ENCODE measurements around the gene ROR2. TPM values are rescaled to one million over a fixed set of nuclear protein-coding genes. Genes with fewer than 3 reads are reported as not detected.
"Not testable (repeated sequence)": the region's sequence is repeated elsewhere in the genome, so short reads cannot be mapped to it uniquely, and the experiment has no call there.

Gene ROR2
- total and polyA plus RNA-seq, 9 donors, result 2.1 to 9.4 (median 4.6) TPM

DNA sequence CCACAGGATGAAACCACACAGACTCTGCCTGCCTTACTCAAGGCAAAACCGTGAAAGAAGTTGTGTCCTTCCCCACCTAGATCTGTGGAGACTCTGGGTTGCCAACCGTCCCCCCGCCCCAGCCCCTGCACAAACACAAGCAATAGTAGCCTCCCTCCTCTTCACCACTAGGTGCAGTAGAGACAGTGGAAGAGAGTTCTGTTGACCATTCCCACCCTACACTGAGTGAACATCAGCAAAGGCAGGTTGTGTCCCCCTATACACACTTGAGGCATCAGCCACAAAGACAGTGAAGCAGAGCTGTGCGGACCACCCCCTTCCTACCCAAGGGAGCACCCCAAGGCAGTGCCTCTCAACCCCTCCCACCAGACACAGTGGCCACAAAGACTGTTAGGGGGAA lies 302.7 kb downstream of the ROR2 start:
- 88% methylated on average over 1 of the region's 4 CpGs for WGBS (ENCODE audit: insufficient coverage)
- no peaks in the 10 kb centered on the region for H3K36me3 ChIP-seq (ENCODE audit: control insufficient read depth, insufficient read depth, low read length)

DNA sequence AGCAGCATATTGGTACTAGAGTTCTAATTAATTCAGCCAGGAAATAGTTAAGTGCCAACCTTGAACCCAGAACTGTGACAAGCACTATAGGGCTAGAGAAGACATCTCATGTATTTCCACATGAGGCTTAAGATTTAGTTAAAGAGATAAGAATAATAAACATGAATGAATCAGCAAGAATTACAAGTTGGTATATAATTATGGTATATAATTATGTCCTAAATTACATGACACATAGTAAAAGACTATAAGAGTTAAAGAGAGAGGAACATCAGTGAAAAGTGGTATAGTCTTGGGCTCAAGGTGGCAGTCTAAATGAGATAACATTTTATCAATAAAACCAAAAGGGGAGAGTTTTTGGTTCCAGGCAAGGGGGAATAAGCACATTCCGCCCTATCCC lies 303.3 kb downstream of the ROR2 start:
- Histone ChIP-seq H3K27me3 (ENCODE audit: control insufficient read depth, insufficient read depth, low read length) (no peaks in the 10 kb centered on the region), H3K4me1 (ENCODE audit: control insufficient read depth, insufficient read depth, low read length) (peaks cover 5% of the 10 kb centered on the region), H3K4me3 (ENCODE audit: low read length) (no peak overlapping the region), H3K9me3 (replicated peaks; ENCODE audit: control insufficient read depth, low read depth, low read length) (no peaks in the 10 kb centered on the region), H3K27ac (ENCODE audit: low read length) (no peak overlapping the region), H3K36me3 (ENCODE audit: control insufficient read depth, insufficient read depth, low read length) (no peaks in the 10 kb centered on the region)
- WGBS (ENCODE audit: insufficient coverage), result no CpG with 5 or more reads among the region's 1 CpG
- no peak for DNase-seq

More for the DNA sequence above, 302.7 kb downstream of the ROR2 start:
- Histone ChIP-seq H3K27ac (ENCODE audit: low read length) (no peak overlapping the region), H3K4me1 (ENCODE audit: control insufficient read depth, insufficient read depth, low read length) (peaks cover 5% of the 10 kb centered on the region), H3K27me3 (ENCODE audit: control insufficient read depth, insufficient read depth, low read length) (no peaks in the 10 kb centered on the region), H3K4me3 (ENCODE audit: low read length) (no peak overlapping the region), H3K9me3 (replicated peaks; ENCODE audit: control insufficient read depth, low read depth, low read length) (no peaks in the 10 kb centered on the region)
- no peak for DNase-seq

DNA sequence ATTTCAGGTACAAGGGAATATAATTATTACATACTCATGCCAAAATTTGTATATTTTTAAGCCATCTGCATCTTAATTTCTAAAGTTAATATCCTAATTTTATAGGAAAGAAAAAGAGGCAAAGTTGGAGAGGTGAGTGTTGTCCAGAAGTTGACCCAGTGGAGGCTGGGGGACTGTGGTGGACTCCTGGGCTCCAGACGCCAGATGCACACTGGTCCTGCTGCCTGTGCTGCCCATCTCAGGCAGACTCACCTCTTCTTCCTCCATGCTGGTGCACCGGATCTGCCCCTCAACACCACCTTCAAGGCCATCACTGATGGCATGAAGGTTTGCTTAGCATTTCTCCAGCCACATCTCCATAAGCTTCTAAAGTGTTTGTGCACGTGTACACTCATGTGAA lies 305.6 kb downstream of the ROR2 start:
- H3K27ac ChIP-seq (ENCODE audit: low read length), result no peak overlapping the region
- DNase-seq, result no peak
- peaks cover 3% of the 10 kb centered on the region for H3K9me3 ChIP-seq (replicated peaks; ENCODE audit: control insufficient read depth, low read depth, low read length)
- peaks cover 5% of the 10 kb centered on the region for H3K4me1 ChIP-seq (ENCODE audit: control insufficient read depth, insufficient read depth, low read length)
- no peaks in the 10 kb centered on the region for H3K27me3 ChIP-seq (ENCODE audit: control insufficient read depth, insufficient read depth, low read length)
- WGBS (ENCODE audit: insufficient coverage), result 80% methylated on average over 2 of the region's 3 CpGs
- no peak overlapping the region for H3K4me3 ChIP-seq (ENCODE audit: low read length)
- H3K36me3 ChIP-seq (ENCODE audit: control insufficient read depth, insufficient read depth, low read length), result no peaks in the 10 kb centered on the region

DNA sequence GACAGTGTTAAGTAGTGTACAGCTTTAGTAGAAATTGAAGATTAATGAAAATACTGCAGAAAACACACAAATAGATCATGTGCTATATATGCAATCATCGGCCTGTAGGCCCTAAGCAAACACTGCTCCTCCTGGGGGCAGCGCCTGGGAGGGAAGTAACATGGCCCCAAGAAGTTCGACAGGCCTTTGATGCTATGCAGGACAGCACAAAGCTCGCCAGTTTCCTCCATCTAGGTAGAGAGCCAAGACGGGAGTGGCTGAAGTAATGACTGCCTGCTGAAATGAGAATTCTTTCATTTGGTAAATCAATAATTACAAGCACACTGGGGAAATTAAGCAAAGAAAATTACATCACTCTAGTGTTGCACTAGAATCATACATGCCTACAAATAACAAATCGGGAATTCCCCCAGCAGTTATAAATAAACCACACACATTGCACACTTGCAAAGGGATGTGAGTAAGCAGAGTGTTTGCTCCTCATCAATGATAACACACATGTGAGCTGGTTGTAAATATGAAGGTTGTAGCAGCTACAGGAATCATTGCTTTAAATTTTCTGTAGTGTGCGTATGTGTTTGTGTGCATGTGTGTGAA lies 306.4 kb downstream of the ROR2 start:
- WGBS (ENCODE audit: insufficient coverage), result no CpG with 5 or more reads among the region's 7 CpGs
- peaks cover 5% of the 10 kb centered on the region for H3K4me1 ChIP-seq (ENCODE audit: control insufficient read depth, insufficient read depth, low read length)

DNA sequence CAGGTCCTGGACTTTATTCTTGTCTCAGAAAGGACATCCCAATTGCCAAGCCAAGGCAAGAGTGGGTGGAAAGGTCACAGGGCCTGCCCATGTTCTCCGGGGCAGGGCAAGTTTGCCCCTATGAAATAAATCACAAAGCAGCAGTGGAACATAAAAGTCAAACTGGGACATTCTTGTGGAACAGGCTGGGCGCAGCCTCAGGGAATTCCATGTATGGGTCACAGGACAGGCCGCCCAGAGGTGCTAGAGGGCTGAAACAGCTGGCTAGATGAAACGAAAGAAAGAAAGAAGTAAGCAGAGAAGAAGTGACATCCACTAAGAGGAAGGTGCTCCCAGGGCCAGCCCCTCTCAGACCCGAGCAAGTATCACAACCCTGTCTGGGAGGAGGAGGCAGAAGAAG lies 307.3 kb downstream of the ROR2 start:
- WGBS (ENCODE audit: insufficient coverage), result 86% methylated on average over 4 of the region's 5 CpGs
- peaks cover 5% of the 10 kb centered on the region for H3K4me1 ChIP-seq (ENCODE audit: control insufficient read depth, insufficient read depth, low read length)
- no peaks in the 10 kb centered on the region for H3K27me3 ChIP-seq (ENCODE audit: control insufficient read depth, insufficient read depth, low read length)
- H3K36me3 ChIP-seq (ENCODE audit: control insufficient read depth, insufficient read depth, low read length), result no peaks in the 10 kb centered on the region
- peaks cover 3% of the 10 kb centered on the region for H3K9me3 ChIP-seq (replicated peaks; ENCODE audit: control insufficient read depth, low read depth, low read length)
- DNase-seq, result no peak
- H3K4me3 ChIP-seq (ENCODE audit: low read length), result no peak overlapping the region
- no peak overlapping the region for H3K27ac ChIP-seq (ENCODE audit: low read length)

More for the DNA sequence above, 306.4 kb downstream of the ROR2 start:
- Histone ChIP-seq H3K9me3 (replicated peaks; ENCODE audit: control insufficient read depth, low read depth, low read length) (peaks cover 3% of the 10 kb centered on the region), H3K27me3 (ENCODE audit: control insufficient read depth, insufficient read depth, low read length) (no peaks in the 10 kb centered on the region), H3K27ac (ENCODE audit: low read length) (no peak overlapping the region), H3K36me3 (ENCODE audit: control insufficient read depth, insufficient read depth, low read length) (no peaks in the 10 kb centered on the region), H3K4me3 (ENCODE audit: low read length) (no peak overlapping the region)
- no peak for DNase-seq

DNA sequence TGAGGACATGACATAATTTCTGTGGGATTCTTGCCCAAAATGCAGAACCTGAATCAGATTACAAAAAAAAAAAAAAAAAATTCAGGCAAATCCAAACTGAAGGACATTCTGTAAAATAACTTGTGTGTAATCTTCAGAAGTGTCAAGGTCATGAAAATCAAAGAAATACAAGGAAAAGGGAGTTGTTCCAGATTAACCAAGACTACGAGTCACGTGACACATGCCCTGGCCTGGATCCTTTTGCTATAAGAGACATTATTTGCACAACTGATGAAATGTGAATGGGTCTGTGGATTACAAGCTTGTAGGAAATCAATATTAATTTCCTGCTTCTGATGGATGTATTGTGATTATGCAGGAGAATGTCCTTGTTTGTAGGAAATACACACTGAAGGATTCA lies 309.6 kb downstream of the ROR2 start:
- Histone ChIP-seq H3K4me3 (ENCODE audit: low read length) (no peak overlapping the region), H3K36me3 (ENCODE audit: control insufficient read depth, insufficient read depth, low read length) (no peaks in the 10 kb centered on the region), H3K27me3 (ENCODE audit: control insufficient read depth, insufficient read depth, low read length) (peaks cover 2% of the 10 kb centered on the region), H3K4me1 (ENCODE audit: control insufficient read depth, insufficient read depth, low read length) (peaks cover 5% of the 10 kb centered on the region), H3K9me3 (replicated peaks; ENCODE audit: control insufficient read depth, low read depth, low read length) (peaks cover 3% of the 10 kb centered on the region), H3K27ac (ENCODE audit: low read length) (no peak overlapping the region)
- 55% methylated on average over 2 of the region's 2 CpGs for WGBS (ENCODE audit: insufficient coverage)
- no peak for DNase-seq

DNA sequence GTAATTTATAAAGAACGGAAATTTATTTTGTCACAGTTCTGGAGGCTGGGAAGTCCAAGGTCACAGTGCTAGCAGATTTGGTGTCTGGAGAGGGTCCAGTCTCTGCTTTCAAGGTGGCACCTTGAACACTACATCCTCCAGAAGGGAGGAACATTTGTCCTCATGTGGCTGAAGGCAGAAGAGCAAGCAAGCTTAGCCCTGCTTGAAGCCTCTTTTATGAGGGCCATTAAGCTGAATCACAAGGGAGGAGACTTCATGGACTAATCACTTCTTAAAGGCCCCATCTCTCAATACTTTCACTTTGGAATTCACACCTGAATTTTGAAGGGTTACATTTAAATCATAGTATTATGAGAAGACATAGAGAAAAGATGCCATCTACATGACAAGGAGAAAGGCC lies 311.0 kb downstream of the ROR2 start:
- WGBS (ENCODE audit: insufficient coverage), result no CpG with 5 or more reads among the region's 1 CpG

DNA sequence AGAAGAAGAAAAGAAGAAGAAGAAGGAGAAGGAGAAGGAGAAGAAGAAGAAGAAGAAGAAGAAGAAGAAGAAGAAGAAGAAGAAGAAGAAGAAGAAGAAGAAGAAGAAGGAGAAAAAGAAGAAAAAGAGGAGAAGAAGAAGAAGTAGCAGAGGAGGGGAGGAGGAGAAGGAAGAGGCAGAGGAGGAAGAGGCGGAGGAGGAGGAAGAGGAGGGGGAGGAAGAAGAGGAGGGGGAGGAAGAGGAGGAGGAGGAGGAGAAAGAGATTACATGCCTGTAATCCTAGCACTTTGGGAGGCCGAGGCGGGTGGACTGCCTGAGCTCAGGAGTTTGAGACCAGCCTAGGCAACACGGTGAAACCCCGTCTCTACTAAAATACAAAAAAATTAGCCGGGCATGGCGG lies 315.2 kb downstream of the ROR2 start:
- H3K27ac ChIP-seq (ENCODE audit: low read length); H3K36me3 ChIP-seq (ENCODE audit: control insufficient read depth, insufficient read depth, low read length); H3K9me3 ChIP-seq (replicated peaks; ENCODE audit: control insufficient read depth, low read depth, low read length); H3K4me3 ChIP-seq (ENCODE audit: low read length); DNase-seq; H3K4me1 ChIP-seq (ENCODE audit: control insufficient read depth, insufficient read depth, low read length); H3K27me3 ChIP-seq (ENCODE audit: control insufficient read depth, insufficient read depth, low read length): not testable (repeated sequence)
- WGBS (ENCODE audit: insufficient coverage), result 83% methylated on average over 1 of the region's 7 CpGs

More for the DNA sequence above, 311.0 kb downstream of the ROR2 start:
- peaks cover 3% of the 10 kb centered on the region for H3K9me3 ChIP-seq (replicated peaks; ENCODE audit: control insufficient read depth, low read depth, low read length)
- no peak for DNase-seq
- peaks cover 5% of the 10 kb centered on the region for H3K4me1 ChIP-seq (ENCODE audit: control insufficient read depth, insufficient read depth, low read length)
- H3K27ac ChIP-seq (ENCODE audit: low read length), result no peak overlapping the region
- peaks cover 2% of the 10 kb centered on the region for H3K27me3 ChIP-seq (ENCODE audit: control insufficient read depth, insufficient read depth, low read length)
- H3K36me3 ChIP-seq (ENCODE audit: control insufficient read depth, insufficient read depth, low read length), result no peaks in the 10 kb centered on the region
- H3K4me3 ChIP-seq (ENCODE audit: low read length), result no peak overlapping the region

DNA sequence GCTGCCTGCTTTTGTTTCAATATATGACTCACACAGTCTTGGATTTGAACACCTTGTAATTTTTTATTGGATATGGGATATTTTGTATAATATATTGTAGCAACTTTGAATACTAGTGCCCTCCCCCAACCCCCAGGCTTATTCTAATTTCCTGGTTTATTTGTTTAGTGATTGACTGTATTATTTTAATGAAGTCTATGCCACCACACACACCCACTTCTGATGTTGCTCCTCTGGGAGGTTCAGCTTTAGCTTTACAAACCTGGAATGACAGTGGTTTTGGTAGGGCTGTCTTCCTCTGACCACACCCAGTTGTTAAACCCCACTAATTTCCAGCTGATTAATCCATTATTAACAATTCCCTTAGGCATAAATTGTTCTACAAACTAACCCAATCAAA lies 320.3 kb downstream of the ROR2 start:
- Histone ChIP-seq H3K36me3 (ENCODE audit: control insufficient read depth, insufficient read depth, low read length) (no peaks in the 10 kb centered on the region), H3K4me3 (ENCODE audit: low read length) (no peak overlapping the region), H3K27me3 (ENCODE audit: control insufficient read depth, insufficient read depth, low read length) (no peaks in the 10 kb centered on the region), H3K4me1 (ENCODE audit: control insufficient read depth, insufficient read depth, low read length) (no peaks in the 10 kb centered on the region), H3K27ac (ENCODE audit: low read length) (no peak overlapping the region), H3K9me3 (replicated peaks; ENCODE audit: control insufficient read depth, low read depth, low read length) (no peaks in the 10 kb centered on the region)
- DNase-seq, result no peak

DNA sequence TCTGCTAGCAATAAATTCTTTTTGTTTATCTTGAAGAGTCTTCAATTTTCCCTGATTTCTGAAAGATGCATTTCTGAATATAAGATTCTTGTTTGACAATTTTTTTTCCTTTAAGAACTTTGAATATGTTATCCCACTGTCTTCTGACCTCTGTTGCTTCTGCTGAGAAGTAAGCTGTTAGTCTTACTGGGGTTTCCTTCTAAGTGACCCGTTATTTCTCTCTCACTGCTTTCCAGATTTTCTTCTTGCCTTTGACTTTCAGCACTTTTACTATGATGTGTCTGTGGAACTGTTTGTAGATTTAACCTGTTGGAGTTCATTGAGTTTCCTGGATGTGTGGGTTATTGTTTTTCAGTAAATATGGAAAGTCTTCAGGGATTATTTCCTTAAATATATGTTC lies 321.1 kb downstream of the ROR2 start:
- no peaks in the 10 kb centered on the region for H3K9me3 ChIP-seq (replicated peaks; ENCODE audit: control insufficient read depth, low read depth, low read length)
- H3K4me1 ChIP-seq (ENCODE audit: control insufficient read depth, insufficient read depth, low read length), result no peaks in the 10 kb centered on the region
- DNase-seq, result no peak
- H3K36me3 ChIP-seq (ENCODE audit: control insufficient read depth, insufficient read depth, low read length), result no peaks in the 10 kb centered on the region
- WGBS (ENCODE audit: insufficient coverage), result no CpG with 5 or more reads among the region's 1 CpG
- no peaks in the 10 kb centered on the region for H3K27me3 ChIP-seq (ENCODE audit: control insufficient read depth, insufficient read depth, low read length)
- H3K4me3 ChIP-seq (ENCODE audit: low read length), result no peak overlapping the region
- no peak overlapping the region for H3K27ac ChIP-seq (ENCODE audit: low read length)

DNA sequence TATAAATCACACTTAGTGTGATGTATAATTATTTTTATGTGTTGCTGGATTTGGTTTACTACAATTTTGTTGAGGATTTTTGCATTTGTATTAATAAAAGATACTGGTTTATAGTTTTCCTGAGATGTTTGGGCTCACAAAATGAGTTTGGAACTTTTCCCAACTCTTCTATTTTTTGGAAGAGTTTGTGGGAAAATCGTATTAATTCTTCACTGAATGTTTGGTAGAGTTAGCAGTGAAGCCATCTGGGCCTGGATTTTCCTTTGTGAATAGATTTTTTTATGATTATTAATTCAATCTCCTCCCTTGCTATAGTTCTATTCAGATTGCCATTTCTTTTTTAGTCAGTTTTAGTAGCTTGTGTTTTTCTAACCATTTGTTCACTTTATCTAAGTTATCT lies 324.7 kb downstream of the ROR2 start:
- no CpG with 5 or more reads among the region's 1 CpG for WGBS (ENCODE audit: insufficient coverage)
- DNase-seq, result peak; percentile 75
- no peaks in the 10 kb centered on the region for H3K9me3 ChIP-seq (replicated peaks; ENCODE audit: control insufficient read depth, low read depth, low read length)
- H3K27ac ChIP-seq (ENCODE audit: low read length), result no peak overlapping the region
- no peaks in the 10 kb centered on the region for H3K4me1 ChIP-seq (ENCODE audit: control insufficient read depth, insufficient read depth, low read length)
- H3K36me3 ChIP-seq (ENCODE audit: control insufficient read depth, insufficient read depth, low read length), result no peaks in the 10 kb centered on the region
- no peak overlapping the region for H3K4me3 ChIP-seq (ENCODE audit: low read length)
- H3K27me3 ChIP-seq (ENCODE audit: control insufficient read depth, insufficient read depth, low read length), result no peaks in the 10 kb centered on the region

Measured in muscle of leg (tissue), 11 donors.